ENCODE measurements around the gene ERC1. TPM values are rescaled to one million over a fixed set of nuclear protein-coding genes. Genes with fewer than 3 reads are reported as not detected.

Gene ERC1
- total RNA-seq, 1 donor from 2014 or later = 16.6 TPM

DNA sequence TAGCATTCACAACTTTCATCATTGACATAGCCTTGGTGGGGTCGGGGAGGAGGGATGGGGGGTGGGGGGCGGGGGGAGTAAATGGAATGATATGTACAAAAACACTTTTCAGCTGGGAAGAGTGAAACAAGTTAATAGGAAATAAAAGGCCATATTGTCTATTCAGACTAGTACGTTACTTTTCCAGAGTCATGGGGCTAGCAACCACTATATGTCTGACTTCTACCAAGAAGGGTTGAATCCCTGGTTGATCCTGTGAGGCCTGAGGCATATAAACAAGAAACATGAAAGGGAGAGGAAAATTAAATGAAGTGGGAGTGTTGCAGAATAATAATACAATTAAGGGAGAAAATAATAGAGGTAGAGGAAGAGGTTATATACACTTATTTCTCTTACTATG, 225.5 kb downstream of the ERC1 start:
- TF ChIP-seq, protein P1, sequence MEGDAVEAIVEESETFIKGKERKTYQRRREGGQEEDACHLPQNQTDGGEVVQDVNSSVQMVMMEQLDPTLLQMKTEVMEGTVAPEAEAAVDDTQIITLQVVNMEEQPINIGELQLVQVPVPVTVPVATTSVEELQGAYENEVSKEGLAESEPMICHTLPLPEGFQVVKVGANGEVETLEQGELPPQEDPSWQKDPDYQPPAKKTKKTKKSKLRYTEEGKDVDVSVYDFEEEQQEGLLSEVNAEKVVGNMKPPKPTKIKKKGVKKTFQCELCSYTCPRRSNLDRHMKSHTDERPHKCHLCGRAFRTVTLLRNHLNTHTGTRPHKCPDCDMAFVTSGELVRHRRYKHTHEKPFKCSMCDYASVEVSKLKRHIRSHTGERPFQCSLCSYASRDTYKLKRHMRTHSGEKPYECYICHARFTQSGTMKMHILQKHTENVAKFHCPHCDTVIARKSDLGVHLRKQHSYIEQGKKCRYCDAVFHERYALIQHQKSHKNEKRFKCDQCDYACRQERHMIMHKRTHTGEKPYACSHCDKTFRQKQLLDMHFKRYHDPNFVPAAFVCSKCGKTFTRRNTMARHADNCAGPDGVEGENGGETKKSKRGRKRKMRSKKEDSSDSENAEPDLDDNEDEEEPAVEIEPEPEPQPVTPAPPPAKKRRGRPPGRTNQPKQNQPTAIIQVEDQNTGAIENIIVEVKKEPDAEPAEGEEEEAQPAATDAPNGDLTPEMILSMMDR (IDR thresholded peaks at IDR 0.05; ENCODE audit: insufficient read depth, low read length, severe bottlenecking) = no peak
- no peak for FAIRE-seq
- H3K36me3 ChIP-seq (ENCODE audit: control insufficient read depth, insufficient read depth, low read length) = no peaks in the 10 kb centered on the region
- no peaks in the 10 kb centered on the region for H3K27me3 ChIP-seq (ENCODE audit: control insufficient read depth, insufficient read depth, low read length)
- H3K4me3 ChIP-seq (ENCODE audit: low read depth, low read length) = no peak overlapping the region
- DNase-seq (ENCODE audit: low read depth) = peak; percentile 15

DNA sequence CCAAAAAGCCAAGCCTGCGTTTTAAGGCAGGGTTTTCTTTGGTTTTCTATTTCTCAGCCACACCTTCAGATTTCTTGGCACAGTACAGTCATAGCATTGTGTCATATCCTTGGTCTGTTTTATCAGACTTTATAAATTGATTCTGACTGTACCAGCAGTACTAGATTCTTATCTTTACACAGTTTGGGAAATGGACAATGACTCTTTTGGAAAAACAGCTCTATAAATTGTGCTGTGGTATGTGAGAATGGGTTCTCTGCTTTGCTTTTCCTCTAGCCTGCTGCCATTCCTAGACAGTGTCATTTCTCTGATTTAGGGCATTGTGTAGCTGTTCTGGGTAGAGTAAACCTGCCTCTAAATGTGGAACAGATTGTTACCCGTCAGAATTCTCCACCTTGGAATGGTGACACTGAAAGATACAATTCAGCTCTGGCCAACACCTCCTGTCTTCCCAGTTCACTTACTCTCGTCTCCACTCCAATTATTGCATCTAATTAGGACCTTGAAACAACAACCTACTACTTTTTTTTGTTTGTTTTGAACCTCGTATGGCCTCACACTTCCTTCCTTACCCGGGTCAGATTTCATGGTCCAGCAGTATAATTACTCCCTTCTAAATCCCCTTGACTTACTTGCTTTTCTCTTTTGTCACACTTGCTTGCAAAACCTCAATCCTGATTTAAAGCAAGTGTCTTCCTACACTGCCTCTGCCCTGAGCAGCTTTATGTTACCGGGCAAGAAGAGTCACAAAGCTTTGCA, 226.3 kb downstream of the ERC1 start:
- Histone ChIP-seq H3K27me3 (ENCODE audit: control insufficient read depth, insufficient read depth, low read length) (no peaks in the 10 kb centered on the region), H3K36me3 (ENCODE audit: control insufficient read depth, insufficient read depth, low read length) (no peaks in the 10 kb centered on the region), H3K4me3 (ENCODE audit: low read depth, low read length) (no peak overlapping the region)
- TF ChIP-seq, protein P1 (IDR thresholded peaks at IDR 0.05; ENCODE audit: insufficient read depth, low read length, severe bottlenecking) = no peak
- peak; percentile 91 for DNase-seq (ENCODE audit: low read depth)
- peak; percentile 32 for FAIRE-seq

DNA sequence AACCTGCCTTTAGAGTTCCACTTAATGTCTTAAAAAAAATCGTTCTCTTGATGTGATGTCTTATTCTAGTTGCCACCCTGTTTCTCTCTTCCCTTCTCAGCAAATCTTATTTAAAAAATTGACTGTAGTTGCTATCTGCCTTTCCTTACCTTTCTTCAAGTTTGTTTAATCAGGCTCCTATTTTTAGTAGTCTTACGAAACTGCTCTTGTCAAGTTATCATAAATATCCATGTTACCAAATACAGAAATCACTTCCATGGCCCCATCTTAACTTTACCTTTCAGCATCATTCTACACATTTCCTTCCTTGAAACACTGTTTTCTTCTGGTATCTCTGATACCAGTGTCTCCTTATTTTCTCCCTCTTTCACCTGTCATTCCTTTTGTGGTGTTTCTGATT, 227.3 kb downstream of the ERC1 start:
- TF ChIP-seq, protein P1 (IDR thresholded peaks at IDR 0.05; ENCODE audit: insufficient read depth, low read length, severe bottlenecking) = no peak
- H3K4me3 ChIP-seq (ENCODE audit: low read depth, low read length) = no peak overlapping the region
- no peaks in the 10 kb centered on the region for H3K27me3 ChIP-seq (ENCODE audit: control insufficient read depth, insufficient read depth, low read length)
- FAIRE-seq = no peak
- no peaks in the 10 kb centered on the region for H3K36me3 ChIP-seq (ENCODE audit: control insufficient read depth, insufficient read depth, low read length)
- no peak for DNase-seq (ENCODE audit: low read depth)

DNA sequence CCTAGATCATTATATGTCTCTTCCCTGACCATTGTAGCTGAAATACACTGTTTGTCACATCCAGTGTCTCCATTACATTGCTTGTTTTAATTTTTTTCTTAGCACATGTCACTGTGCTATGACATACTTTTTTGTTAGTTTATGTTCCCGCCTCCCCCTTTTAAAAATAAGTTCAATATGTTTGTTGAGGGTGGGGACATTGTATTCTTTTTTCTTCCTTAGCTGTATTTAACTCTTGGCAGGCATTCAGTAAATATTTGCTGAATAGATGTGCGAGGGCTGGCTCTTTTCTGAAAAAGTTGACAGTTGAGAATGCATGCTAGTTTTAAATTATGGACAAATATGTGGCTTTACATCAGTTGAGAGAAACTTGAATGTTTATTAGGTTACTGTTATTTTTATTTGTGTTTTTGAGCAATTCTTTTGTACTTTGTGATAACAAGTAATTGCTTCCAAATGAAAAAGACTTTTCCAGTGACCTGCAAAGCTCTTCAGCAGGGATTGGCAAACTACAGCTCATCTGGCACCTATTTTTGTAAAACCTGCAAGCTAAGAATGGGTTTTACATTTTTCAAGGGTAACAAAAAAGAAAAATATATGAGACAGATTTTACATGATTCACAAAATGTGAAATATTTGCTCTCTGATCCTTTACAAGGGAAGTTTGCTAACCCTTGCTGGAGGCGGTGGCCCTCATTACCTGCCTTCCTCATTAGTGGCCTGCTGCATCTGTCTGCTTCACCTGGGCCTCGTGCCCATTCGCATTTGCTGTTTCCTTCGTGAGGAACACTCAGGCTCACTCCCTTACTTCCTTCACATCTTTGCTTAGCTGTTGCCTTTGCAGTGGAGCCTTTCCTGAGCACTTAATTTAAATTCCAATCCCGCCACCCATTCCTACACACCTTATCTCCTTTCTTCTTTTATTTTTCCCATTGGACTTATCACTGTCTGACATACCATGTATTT, 229.4 kb downstream of the ERC1 start:
- Histone ChIP-seq H3K27me3 (ENCODE audit: control insufficient read depth, insufficient read depth, low read length) (no peaks in the 10 kb centered on the region), H3K36me3 (ENCODE audit: control insufficient read depth, insufficient read depth, low read length) (no peaks in the 10 kb centered on the region), H3K4me3 (ENCODE audit: low read depth, low read length) (no peak overlapping the region)
- TF ChIP-seq, protein P1 (IDR thresholded peaks at IDR 0.05; ENCODE audit: insufficient read depth, low read length, severe bottlenecking) = no peak
- no peak for FAIRE-seq
- peak; percentile 21 for DNase-seq (ENCODE audit: low read depth)

- Histone ChIP-seq H3K36me3 (ENCODE audit: control insufficient read depth, insufficient read depth, low read length) (no peaks in the 10 kb centered on the region), H3K27me3 (ENCODE audit: control insufficient read depth, insufficient read depth, low read length) (no peaks in the 10 kb centered on the region), H3K4me3 (ENCODE audit: low read depth, low read length) (no peak overlapping the region)
- TF ChIP-seq, protein P1 (IDR thresholded peaks at IDR 0.05; ENCODE audit: insufficient read depth, low read length, severe bottlenecking) = no peak
- DNase-seq (ENCODE audit: low read depth) (no peak), FAIRE-seq (no peak)
Measured at GRCh38 chr12:1222858-1223639, 232.0 kb downstream of the ERC1 start.

Measured in bronchial epithelial cell (primary cell).